IMR-90 (cell line): Measurements from ENCODE around the gene ZKSCAN8. TPM values are rescaled to one million over a fixed set of nuclear protein-coding genes. Genes with fewer than 3 reads are reported as not detected.

Source experiments
- ATAC-seq: fragments of 200-7000 bp; cut with Tn5 transposase; 2 replicates; pipeline ENCODE4 v1.9.1; 2020; ENCODE audit warnings: low read depth, mild to moderate bottlenecking, moderate library complexity
- BruUV-seq: library from RNA; stranded (reverse); fragments of 400-500 nt; replicated peaks from 2 replicates; lab custom pipeline; 2021; lab: Mats Ljungman, UMichigan
- CTCF ChIA-PET: fragments of 300-600 bp; formaldehyde crosslinking; extraction: SDS; loops from one replicate; lab custom pipeline; 2021; ENCODE audit warnings: antibody characterized with exemption; lab: Yijun Ruan, JAX
- POLR2A ChIA-PET: fragments of 300-600 bp; sonication (Branson Sonifier 250); formaldehyde crosslinking; loops from one replicate; lab custom pipeline; 2022; ENCODE audit warnings: antibody characterized with exemption; ENCODE audit not compliant: unreplicated experiment; lab: Charles Lee
- DNase-seq: peaks from one replicate; pipeline ENCODE4 v3.0.0; 2013
- H2AFZ ChIP-seq: replicated peaks from 2 replicates; pipeline ENCODE3; 2013; ENCODE audit warnings: low read length, mild to moderate bottlenecking; ENCODE audit not compliant: poor library complexity
- H2AK5ac ChIP-seq: 2 replicates; pipeline ENCODE4 v1.6.1; 2013; ENCODE audit warnings: low read depth, low read length, inconsistent platforms
- H2AK9ac ChIP-seq: replicated peaks from 2 replicates; pipeline ENCODE3; 2013; ENCODE audit warnings: mild to moderate bottlenecking, low read depth, low read length, moderate library complexity; ENCODE audit not compliant: poor library complexity
- H2BK120ac ChIP-seq: 2 replicates; pipeline ENCODE4 v1.6.1; 2013; ENCODE audit warnings: low read depth, low read length, inconsistent platforms
- H2BK15ac ChIP-seq: 3 replicates; pipeline ENCODE4 v1.6.1; 2013; ENCODE audit warnings: low read depth, low read length, inconsistent platforms
- H2BK20ac ChIP-seq: 2 replicates; pipeline ENCODE4 v1.6.1; 2013; ENCODE audit warnings: low read depth, mild to moderate bottlenecking, inconsistent platforms, low read length, moderate library complexity
- H2BK5ac ChIP-seq: 2 replicates; pipeline ENCODE4 v1.6.1; 2013; ENCODE audit warnings: mild to moderate bottlenecking, low read depth, low read length, inconsistent platforms; ENCODE audit not compliant: poor library complexity, severe bottlenecking
- H3K14ac ChIP-seq: replicated peaks from 2 replicates; pipeline ENCODE4 v1.6.1; 2013; ENCODE audit warnings: low read depth, low read length, inconsistent platforms
- H3K18ac ChIP-seq: 2 replicates; pipeline ENCODE4 v1.6.1; 2013; ENCODE audit warnings: low read depth, low read length, control low read depth
- H3K23ac ChIP-seq: 2 replicates; pipeline ENCODE4 v1.6.1; 2013; ENCODE audit warnings: low read depth, low read length, inconsistent platforms
- H3K27ac ChIP-seq: 2 replicates; pipeline ENCODE4 v1.5.1; 2013; ENCODE audit warnings: mild to moderate bottlenecking, control low read depth, low read length; ENCODE audit not compliant: insufficient read depth
- H3K27me3 ChIP-seq: 2 replicates; pipeline ENCODE4 v1.6.1; 2013; ENCODE audit warnings: low read length; ENCODE audit not compliant: control insufficient read depth, insufficient read depth
- H3K36me3 ChIP-seq: 2 replicates; pipeline ENCODE4 v1.6.1; 2013; ENCODE audit warnings: low read length, mixed read lengths; ENCODE audit not compliant: control insufficient read depth, insufficient read depth
- H3K4ac ChIP-seq: 2 replicates; pipeline ENCODE4 v1.6.1; 2013; ENCODE audit warnings: low read depth, low read length, inconsistent platforms
- H3K4me1 ChIP-seq: 2 replicates; pipeline ENCODE4 v1.6.1; 2013; ENCODE audit warnings: low read length, mixed read lengths; ENCODE audit not compliant: control insufficient read depth, insufficient read depth
- H3K4me2 ChIP-seq: 2 replicates; pipeline ENCODE4 v1.6.1; 2013; ENCODE audit warnings: low read depth, mild to moderate bottlenecking, control low read depth, low read length, moderate library complexity
- H3K4me3 ChIP-seq: 2 replicates; pipeline ENCODE4 v1.5.1; 2013; ENCODE audit warnings: low read depth, mild to moderate bottlenecking, control low read depth, low read length, moderate library complexity; ENCODE audit not compliant: insufficient read depth
- H3K56ac ChIP-seq: 2 replicates; pipeline ENCODE4 v1.6.1; 2013; ENCODE audit warnings: low read length, inconsistent platforms; ENCODE audit not compliant: insufficient read depth; ENCODE audit errors: extremely low read depth
- H3K79me1 ChIP-seq, 2 experiments: 2 replicates each; pipeline ENCODE4 v1.6.1; 2013; ENCODE audit warnings: low read length in 2 of 2, inconsistent platforms in 1 of 2, low read depth in 1 of 2
- H3K9ac ChIP-seq: 2 replicates; pipeline ENCODE4 v1.6.1; 2013; ENCODE audit warnings: low read depth, low read length, control low read depth
- H3K9me1 ChIP-seq: 2 replicates; pipeline ENCODE4 v1.6.1; 2013; ENCODE audit warnings: low read length, inconsistent platforms; ENCODE audit not compliant: insufficient read depth
- H3K9me3 ChIP-seq: 2 replicates; pipeline ENCODE4 v1.6.1; 2013; ENCODE audit warnings: low read length; ENCODE audit not compliant: control insufficient read depth, insufficient read depth
- H4K20me1 ChIP-seq: 2 replicates; pipeline ENCODE4 v1.6.1; 2013; ENCODE audit warnings: low read length, inconsistent platforms; ENCODE audit not compliant: insufficient read depth
- H4K5ac ChIP-seq: 2 replicates; pipeline ENCODE4 v1.6.1; 2013; ENCODE audit warnings: mild to moderate bottlenecking, low read depth, low read length, control low read depth
- H4K8ac ChIP-seq, 2 experiments: 2 replicates each; pipeline ENCODE4 v1.6.1; 2013; ENCODE audit warnings: low read depth in 2 of 2, low read length in 2 of 2, control low read depth in 1 of 2, inconsistent platforms in 1 of 2
- H4K91ac ChIP-seq: 2 replicates; pipeline ENCODE4 v1.6.1; 2013; ENCODE audit warnings: low read depth, low read length, inconsistent platforms; ENCODE audit not compliant: insufficient read depth
- WGBS, 2 experiments: methylation state at CpG; one replicate each; pipeline versions ENCODE4 v1.1.5 to v1.1.7; 2013; ENCODE audit warnings: missing lambda C conversion rate in 2 of 2; ENCODE audit not compliant: insufficient read length in 1 of 2; ENCODE audit errors: extremely low coverage in 2 of 2; 5-methylcytosine and 5-hydroxymethylcytosine counted together
- dilution Hi-C: fragments of 300-500 bp; cut with HindIII; formaldehyde crosslinking; loops from one replicate; pipeline ENCODE4 v1.14.3; 2018; ENCODE audit warnings: low sequenced_read_pairs; ENCODE audit not compliant: unreplicated experiment
- in situ Hi-C: fragments of 300-500 bp; cut with MboI; formaldehyde crosslinking; loops from 3 replicates; pipeline ENCODE4 v1.14.3; 2019; ENCODE audit warnings: low sequenced_read_pairs, inconsistent platforms, mixed read lengths
- intact Hi-C: fragments of 100-400 bp; cut with micrococcal nuclease; formaldehyde crosslinking; loops from 2 replicates; pipeline ENCODE4 v1.10.0; 2022
- polyA plus RNA-seq, 3 experiments: library from polyadenylated mRNA; depleted of rRNA; stranded (reverse); fragments of >200 nt; gene quantifications; 2 replicates each; pipeline ENCODE4 v1.2.3, GENCODE V29; 2012; ENCODE audit warnings: low replicate concordance in 1 of 3
- total RNA-seq: library from RNA; depleted of rRNA; stranded (reverse); fragments of >200 nt; gene quantifications from 2 replicates; pipeline ENCODE4 v1.2.3, GENCODE V29; 2012
- TF ChIP-seq, protein P1 (sequence below): conservative IDR thresholded peaks from 2 replicates; pipeline ENCODE4 v1.5.1; 2012; ENCODE audit warnings: mild to moderate bottlenecking, low read depth, low read length, improper control_type of control experiment

Gene ZKSCAN8
- total and polyA plus RNA-seq, 2 of the 4 experiments (the other 2 are of a cell fraction): 8.3 to 22.8 TPM

DNA sequence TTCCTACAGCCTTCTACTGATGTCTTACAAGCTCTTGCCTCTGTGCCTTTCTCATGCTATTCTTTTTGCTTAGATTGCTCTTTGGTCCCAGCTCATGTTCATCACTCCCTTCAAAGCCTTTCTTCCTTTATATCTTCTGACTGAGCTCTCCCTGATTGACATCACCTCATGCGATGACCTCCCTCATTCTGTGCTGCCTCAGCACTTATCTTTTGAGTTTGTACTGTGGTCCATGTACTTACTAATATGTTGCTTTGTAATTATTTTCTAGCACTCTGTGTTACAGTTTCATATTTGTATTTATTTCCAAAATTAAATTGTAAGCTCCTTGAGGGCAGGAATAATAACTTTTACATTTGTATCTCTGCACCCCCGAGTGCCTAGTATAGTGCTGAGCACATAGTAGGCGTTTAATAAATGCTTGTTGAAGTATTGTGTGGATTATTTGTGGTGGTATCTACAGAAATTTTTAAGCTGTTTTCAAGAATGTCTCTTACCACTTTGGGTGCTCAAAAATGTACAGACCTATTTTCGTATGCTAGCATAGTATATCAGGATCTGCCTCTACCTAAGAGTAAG is 17.4 kb downstream of the ZKSCAN8 start:
- ATAC-seq (no peak), DNase-seq (no peak)
- Histone ChIP-seq H3K9me3 (no peaks in the 10 kb centered on the region), H3K9me1 (no peaks in the 10 kb centered on the region), H3K79me1 (peaks cover under 1 to 6% of the 10 kb centered on the region in 2 experiments; a peak in 1 of 4 replicates), H3K27ac (no peak overlapping the region), H3K4ac (no peak overlapping the region), H4K20me1 (no peaks in the 10 kb centered on the region), H3K4me2 (no peak overlapping the region), H3K9ac (no peak overlapping the region), H3K27me3 (no peaks in the 10 kb centered on the region), H2AK9ac (no peak overlapping the region), H3K14ac (no peak overlapping the region), H3K56ac (no peak overlapping the region), H4K8ac (no peak overlapping the region), H2BK20ac (no peak overlapping the region), H3K4me3 (no peak overlapping the region), H2BK120ac (no peak overlapping the region), H2BK15ac (no peak overlapping the region), H2BK5ac (no peak overlapping the region), H2AFZ (no peak overlapping the region), H4K91ac (no peak overlapping the region), H2AK5ac (no peak overlapping the region), H4K5ac (no peak overlapping the region), H3K4me1 (no peaks in the 10 kb centered on the region), H3K18ac (no peak overlapping the region), H3K36me3 (peaks cover 9% of the 10 kb centered on the region), H3K23ac (no peak overlapping the region)
- intact Hi-C loops: no loop called here
- in situ Hi-C loops: no loop called here
- ChIA-PET CTCF (interaction anchor here (0.6 kb wide), 1 partner anchor 11 kb away, joined by 3 read pairs; no protein-coding TSS in a partner anchor), POLR2A (interaction anchor here (0.6 kb wide), 1 partner anchor 206 kb away, joined by 4 read pairs; no protein-coding TSS in a partner anchor)
- no TSS peak for BruUV-seq
- no CpG with 5 or more reads among the region's 4 CpGs for WGBS, 2 experiments
- TF ChIP-seq, protein P1, sequence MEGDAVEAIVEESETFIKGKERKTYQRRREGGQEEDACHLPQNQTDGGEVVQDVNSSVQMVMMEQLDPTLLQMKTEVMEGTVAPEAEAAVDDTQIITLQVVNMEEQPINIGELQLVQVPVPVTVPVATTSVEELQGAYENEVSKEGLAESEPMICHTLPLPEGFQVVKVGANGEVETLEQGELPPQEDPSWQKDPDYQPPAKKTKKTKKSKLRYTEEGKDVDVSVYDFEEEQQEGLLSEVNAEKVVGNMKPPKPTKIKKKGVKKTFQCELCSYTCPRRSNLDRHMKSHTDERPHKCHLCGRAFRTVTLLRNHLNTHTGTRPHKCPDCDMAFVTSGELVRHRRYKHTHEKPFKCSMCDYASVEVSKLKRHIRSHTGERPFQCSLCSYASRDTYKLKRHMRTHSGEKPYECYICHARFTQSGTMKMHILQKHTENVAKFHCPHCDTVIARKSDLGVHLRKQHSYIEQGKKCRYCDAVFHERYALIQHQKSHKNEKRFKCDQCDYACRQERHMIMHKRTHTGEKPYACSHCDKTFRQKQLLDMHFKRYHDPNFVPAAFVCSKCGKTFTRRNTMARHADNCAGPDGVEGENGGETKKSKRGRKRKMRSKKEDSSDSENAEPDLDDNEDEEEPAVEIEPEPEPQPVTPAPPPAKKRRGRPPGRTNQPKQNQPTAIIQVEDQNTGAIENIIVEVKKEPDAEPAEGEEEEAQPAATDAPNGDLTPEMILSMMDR: no peak
- dilution Hi-C loops: no loop called here
